ENCODE results near the gene MRPS25.

DNA sequence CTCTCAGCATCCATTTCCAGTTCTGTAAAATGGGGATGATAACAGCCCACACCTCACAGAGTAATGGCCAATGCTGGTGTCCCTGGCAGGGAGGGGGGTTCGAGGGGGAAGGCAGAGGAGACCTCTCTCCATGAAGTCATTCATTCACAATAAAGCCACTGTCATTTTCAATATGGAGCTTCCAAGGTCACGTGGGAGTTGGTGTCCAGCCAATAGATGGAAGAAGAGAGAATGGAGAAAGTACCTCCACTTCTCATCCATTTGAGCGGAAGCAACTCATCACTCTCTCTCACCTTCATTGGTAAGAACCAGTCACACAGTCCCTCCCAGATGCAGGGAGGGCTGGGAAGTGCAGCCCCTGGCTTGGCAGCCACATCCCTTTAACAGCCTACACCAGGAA is 48.8 kb upstream of the MRPS25 start:
- TF ChIP-seq, protein P1, sequence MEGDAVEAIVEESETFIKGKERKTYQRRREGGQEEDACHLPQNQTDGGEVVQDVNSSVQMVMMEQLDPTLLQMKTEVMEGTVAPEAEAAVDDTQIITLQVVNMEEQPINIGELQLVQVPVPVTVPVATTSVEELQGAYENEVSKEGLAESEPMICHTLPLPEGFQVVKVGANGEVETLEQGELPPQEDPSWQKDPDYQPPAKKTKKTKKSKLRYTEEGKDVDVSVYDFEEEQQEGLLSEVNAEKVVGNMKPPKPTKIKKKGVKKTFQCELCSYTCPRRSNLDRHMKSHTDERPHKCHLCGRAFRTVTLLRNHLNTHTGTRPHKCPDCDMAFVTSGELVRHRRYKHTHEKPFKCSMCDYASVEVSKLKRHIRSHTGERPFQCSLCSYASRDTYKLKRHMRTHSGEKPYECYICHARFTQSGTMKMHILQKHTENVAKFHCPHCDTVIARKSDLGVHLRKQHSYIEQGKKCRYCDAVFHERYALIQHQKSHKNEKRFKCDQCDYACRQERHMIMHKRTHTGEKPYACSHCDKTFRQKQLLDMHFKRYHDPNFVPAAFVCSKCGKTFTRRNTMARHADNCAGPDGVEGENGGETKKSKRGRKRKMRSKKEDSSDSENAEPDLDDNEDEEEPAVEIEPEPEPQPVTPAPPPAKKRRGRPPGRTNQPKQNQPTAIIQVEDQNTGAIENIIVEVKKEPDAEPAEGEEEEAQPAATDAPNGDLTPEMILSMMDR (conservative IDR thresholded peaks at IDR 0.05; ENCODE audit: low read depth in 2 of 2): no peak
- TF ChIP-seq POLR2AphosphoS5 (IDR thresholded peaks at IDR 0.05; ENCODE audit: low read depth) (no peak), NANOG (IDR thresholded peaks at IDR 0.05; ENCODE audit: borderline replicate concordance) (no peak), EZH2 (IDR thresholded peaks at IDR 0.05; ENCODE audit: low read depth, unreplicated experiment) (no peak), CREB1 (CRISPR knock-in tag; IDR thresholded peaks at IDR 0.05; ENCODE audit: low read depth) (no peak), JUNB (IDR thresholded peaks at IDR 0.05; ENCODE audit: unreplicated experiment) (no peak), STAT1 (IDR thresholded peaks at IDR 0.05; ENCODE audit: unreplicated experiment) (no peak)
- TF ChIP-seq, protein P2, sequence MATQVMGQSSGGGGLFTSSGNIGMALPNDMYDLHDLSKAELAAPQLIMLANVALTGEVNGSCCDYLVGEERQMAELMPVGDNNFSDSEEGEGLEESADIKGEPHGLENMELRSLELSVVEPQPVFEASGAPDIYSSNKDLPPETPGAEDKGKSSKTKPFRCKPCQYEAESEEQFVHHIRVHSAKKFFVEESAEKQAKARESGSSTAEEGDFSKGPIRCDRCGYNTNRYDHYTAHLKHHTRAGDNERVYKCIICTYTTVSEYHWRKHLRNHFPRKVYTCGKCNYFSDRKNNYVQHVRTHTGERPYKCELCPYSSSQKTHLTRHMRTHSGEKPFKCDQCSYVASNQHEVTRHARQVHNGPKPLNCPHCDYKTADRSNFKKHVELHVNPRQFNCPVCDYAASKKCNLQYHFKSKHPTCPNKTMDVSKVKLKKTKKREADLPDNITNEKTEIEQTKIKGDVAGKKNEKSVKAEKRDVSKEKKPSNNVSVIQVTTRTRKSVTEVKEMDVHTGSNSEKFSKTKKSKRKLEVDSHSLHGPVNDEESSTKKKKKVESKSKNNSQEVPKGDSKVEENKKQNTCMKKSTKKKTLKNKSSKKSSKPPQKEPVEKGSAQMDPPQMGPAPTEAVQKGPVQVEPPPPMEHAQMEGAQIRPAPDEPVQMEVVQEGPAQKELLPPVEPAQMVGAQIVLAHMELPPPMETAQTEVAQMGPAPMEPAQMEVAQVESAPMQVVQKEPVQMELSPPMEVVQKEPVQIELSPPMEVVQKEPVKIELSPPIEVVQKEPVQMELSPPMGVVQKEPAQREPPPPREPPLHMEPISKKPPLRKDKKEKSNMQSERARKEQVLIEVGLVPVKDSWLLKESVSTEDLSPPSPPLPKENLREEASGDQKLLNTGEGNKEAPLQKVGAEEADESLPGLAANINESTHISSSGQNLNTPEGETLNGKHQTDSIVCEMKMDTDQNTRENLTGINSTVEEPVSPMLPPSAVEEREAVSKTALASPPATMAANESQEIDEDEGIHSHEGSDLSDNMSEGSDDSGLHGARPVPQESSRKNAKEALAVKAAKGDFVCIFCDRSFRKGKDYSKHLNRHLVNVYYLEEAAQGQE (IDR thresholded peaks at IDR 0.05; ENCODE audit: unreplicated experiment): no peak

Measured in GM23338 (cell line).